Common myeloid progenitor, CD34-positive (primary cell): Measurements from ENCODE around the gene OGFOD2.
A peak's percentile ranks its signal among the peaks of the same experiment; 100 is the strongest.

Source experiments
- CTCF ChIA-PET: fragments of 350-600 bp; sonication (Branson Sonifier 250); formaldehyde crosslinking; loops from one replicate; lab custom pipeline; 2021; ENCODE audit warnings: antibody characterized with exemption; lab: Charles Lee
- POLR2A ChIA-PET: fragments of 350-600 bp; sonication (Branson Sonifier 250); formaldehyde crosslinking; loops from one replicate; lab custom pipeline; 2021; ENCODE audit warnings: antibody characterized with exemption; lab: Charles Lee
- DNase-seq, 3 donors: peaks; one replicate each; pipeline versions ENCODE4 v3.0.0 to v3.0.0-alpha.2; 2013
- H3K27ac ChIP-seq, 2 experiments: 1 replicate in 1 of 2; 2 replicates in 1 of 2; pipeline ENCODE4 v1.7.0; 2013; ENCODE audit warnings: inconsistent platforms in 2 of 2, low read length in 2 of 2, mild to moderate bottlenecking in 2 of 2, low read depth in 1 of 2, moderate library complexity in 1 of 2; ENCODE audit not compliant: severe bottlenecking in 2 of 2, insufficient read depth in 1 of 2, poor library complexity in 1 of 2
- H3K27me3 ChIP-seq, 5 experiments: replicated peaks in 2 of 5; 1 replicate in 3 of 5; 2 replicates in 2 of 5; pipeline versions ENCODE4 v1.6.1 to v1.7.0; 2013; ENCODE audit warnings: low read length in 4 of 5, mild to moderate bottlenecking in 2 of 5, moderate library complexity in 2 of 5, inconsistent platforms in 1 of 5; ENCODE audit not compliant: insufficient read depth in 5 of 5, control insufficient read depth in 4 of 5
- H3K36me3 ChIP-seq, 4 experiments: 1 replicate in 2 of 4; 2 replicates in 2 of 4; pipeline versions ENCODE4 v1.6.1 to v1.7.0; 2013; ENCODE audit warnings: low read length in 3 of 4, control low read depth in 1 of 4, mild to moderate bottlenecking in 1 of 4; ENCODE audit not compliant: control insufficient read depth in 4 of 4, insufficient read depth in 4 of 4
- H3K4me1 ChIP-seq, 4 experiments: 1 replicate in 3 of 4; 2 replicates in 1 of 4; pipeline versions ENCODE4 v1.6.1 to v1.7.1; 2013; ENCODE audit warnings: low read length in 3 of 4, mild to moderate bottlenecking in 3 of 4, control low read depth in 1 of 4, inconsistent platforms in 1 of 4, moderate library complexity in 1 of 4; ENCODE audit not compliant: control insufficient read depth in 4 of 4, insufficient read depth in 4 of 4; ENCODE audit errors: control extremely low read depth in 1 of 4
- H3K4me3 ChIP-seq, 7 experiments: 1 replicate in 4 of 7; 2 replicates in 3 of 7; pipeline versions ENCODE4 v1.5.1 to v1.7.0; 2013; ENCODE audit warnings: mild to moderate bottlenecking in 7 of 7, low read length in 6 of 7, moderate library complexity in 6 of 7, inconsistent platforms in 2 of 7, low read depth in 2 of 7, control low read depth in 1 of 7; ENCODE audit not compliant: insufficient read depth in 4 of 7, control insufficient read depth in 1 of 7; ENCODE audit errors: extremely low read depth in 1 of 7
- H3K9me3 ChIP-seq, 5 experiments: 1 replicate in 4 of 5; 2 replicates in 1 of 5; pipeline versions ENCODE4 v1.6.1 to v1.7.1; 2013; ENCODE audit warnings: low read length in 4 of 5, mild to moderate bottlenecking in 2 of 5, inconsistent platforms in 1 of 5, low read depth in 1 of 5, moderate library complexity in 1 of 5; ENCODE audit not compliant: control insufficient read depth in 4 of 5, insufficient read depth in 2 of 5; ENCODE audit errors: control extremely low read depth in 1 of 5
- WGBS: methylation state at CpG from one replicate; pipeline ENCODE4 v1.1.5; 2013; ENCODE audit not compliant: insufficient coverage; 5-methylcytosine and 5-hydroxymethylcytosine counted together

Gene OGFOD2

GRCh38 chr12:122944605-122945592, 30.1 kb upstream of the OGFOD2 start:
- no peak for DNase-seq
- ChIA-PET CTCF (interaction anchor here (1.0 to 18.2 kb wide), 11 partner anchors 11 to 288 kb away, joined by 3 to 421 read pairs (median 18); partner anchors contain the start of genes MPHOSPH9, MTRFR and VPS37B), POLR2A (interaction anchor here (0.5 to 2.0 kb wide), 2 partner anchors 53 to 71 kb away, joined by 3 to 9 read pairs; no protein-coding TSS in a partner anchor)
- H3K4me1 ChIP-seq, result peaks cover 0 to 36% (median 34%) of the 10 kb centered on the region in 4 experiments
- no peaks in the 10 kb centered on the region for H3K9me3 ChIP-seq
- H3K36me3 ChIP-seq, result peaks cover 0 to 3% (median 0%) of the 10 kb centered on the region in 4 experiments
- no peak overlapping the region for H3K4me3 ChIP-seq
- 93% methylated on average over 13 of the region's 14 CpGs for WGBS
- H3K27ac ChIP-seq, result no peak overlapping the region
- no peaks in the 10 kb centered on the region for H3K27me3 ChIP-seq

GRCh38 chr12:122946690-122947341, 28.2 kb upstream of the OGFOD2 start:
- DNase-seq, result peak; percentile 98 to 99 (median 99)
- Histone ChIP-seq H3K27me3 (no peaks in the 10 kb centered on the region), H3K36me3 (peaks cover 0 to 3% (median 0%) of the 10 kb centered on the region in 4 experiments), H3K4me3 (peak overlapping the region in 3 of 7 experiments; percentile 2 to 38 (median 37)), H3K9me3 (no peaks in the 10 kb centered on the region), H3K27ac (peak overlapping the region; percentile 72 to 82), H3K4me1 (peaks cover 0 to 36% (median 34%) of the 10 kb centered on the region in 4 experiments)
- WGBS, result 11% methylated on average over 6 of the region's 10 CpGs
- POLR2A ChIA-PET, result interaction anchor here (0.5 to 2.5 kb wide), 8 partner anchors 18 to 97 kb away, joined by 3 to 9 read pairs (median 4); no protein-coding TSS in a partner anchor
- CTCF ChIA-PET, result interaction anchor here (0.7 to 18.2 kb wide), 19 partner anchors 8 to 291 kb away, joined by 3 to 421 read pairs (median 4); partner anchors contain the start of gene VPS37B

- peak overlapping the region in 2 of 7 experiments; percentile 37 to 38 for H3K4me3 ChIP-seq
- H3K36me3 ChIP-seq, result peaks cover 0 to 3% (median 0%) of the 10 kb centered on the region in 4 experiments
- peak overlapping the region; percentile 72 to 82 for H3K27ac ChIP-seq
- H3K4me1 ChIP-seq, result peaks cover 0 to 36% (median 34%) of the 10 kb centered on the region in 4 experiments
- 45% methylated on average over 12 of the region's 15 CpGs for WGBS
- POLR2A ChIA-PET, result interaction anchor here (0.5 to 2.5 kb wide), 7 partner anchors 18 to 76 kb away, joined by 3 to 9 read pairs (median 4); no protein-coding TSS in a partner anchor
- DNase-seq, result peak; percentile 50 to 85 (median 74)
- no peaks in the 10 kb centered on the region for H3K27me3 ChIP-seq
- CTCF ChIA-PET, result interaction anchor here (0.6 to 18.2 kb wide), 18 partner anchors 8 to 191 kb away, joined by 3 to 421 read pairs (median 4); partner anchors contain the start of gene VPS37B
- H3K9me3 ChIP-seq, result no peaks in the 10 kb centered on the region
These were observed 27.7 kb upstream of the OGFOD2 start for GRCh38 chr12:122947352-122947792.

GRCh38 chr12:122948605-122949004, 26.4 kb upstream of the OGFOD2 start:
- Histone ChIP-seq H3K36me3 (peaks cover 0 to 3% (median 0%) of the 10 kb centered on the region in 4 experiments), H3K4me3 (no peak overlapping the region), H3K4me1 (peaks cover 0 to 28% (median 25%) of the 10 kb centered on the region in 4 experiments), H3K9me3 (no peaks in the 10 kb centered on the region), H3K27ac (no peak overlapping the region), H3K27me3 (no peaks in the 10 kb centered on the region)
- CTCF ChIA-PET, result interaction anchor here (1.0 to 18.2 kb wide), 7 partner anchors 7 to 284 kb away, joined by 3 to 421 read pairs (median 21); partner anchors contain the start of gene VPS37B
- WGBS, result 100% methylated on average over 10 of the region's 14 CpGs
- no peak for DNase-seq
- POLR2A ChIA-PET, result interaction anchor here (1.5 to 2.5 kb wide), 2 partner anchors 50 to 60 kb away, joined by 5 to 8 read pairs; no protein-coding TSS in a partner anchor

GRCh38 chr12:122949405-122949804, 25.6 kb upstream of the OGFOD2 start:
- no peaks in the 10 kb centered on the region for H3K9me3 ChIP-seq
- H3K36me3 ChIP-seq, result peaks cover 0 to 3% (median 0%) of the 10 kb centered on the region in 4 experiments
- ChIA-PET POLR2A (interaction anchor here (1.5 kb wide), 1 partner anchor 61 kb away, joined by 5 read pairs; no protein-coding TSS in a partner anchor), CTCF (interaction anchor here (1.0 to 18.2 kb wide), 5 partner anchors 29 to 174 kb away, joined by 3 to 421 read pairs (median 40); partner anchors contain the start of gene VPS37B)
- H3K27me3 ChIP-seq, result no peaks in the 10 kb centered on the region
- DNase-seq, result no peak
- H3K27ac ChIP-seq, result no peak overlapping the region
- 96% methylated on average over 8 of the region's 8 CpGs for WGBS
- H3K4me3 ChIP-seq, result no peak overlapping the region
- peaks cover 0 to 26% (median 23%) of the 10 kb centered on the region in 4 experiments for H3K4me1 ChIP-seq
